ENCODE results near the gene EVL. TPM values are rescaled to one million over a fixed set of nuclear protein-coding genes. Genes with fewer than 3 reads are reported as not detected.

Gene EVL
- total and polyA plus RNA-seq, 2 donors (not counting 3 experiments of a cell fraction or from before 2014, with no cell fraction given) = 34.6 to 62.5 TPM

- Histone ChIP-seq H4K20me1 (replicated peaks; ENCODE audit: control insufficient read depth, extremely low read depth, insufficient read depth, low read length) (no peaks in the 10 kb centered on the region), H3K36me3 (ENCODE audit: control insufficient read depth in 2 of 2, extremely low read depth in 1 of 2, insufficient read depth in 2 of 2, low read length in 2 of 2) (no peaks in the 10 kb centered on the region), H3K4me3 (replicated peaks in 1 of 3; ENCODE audit: insufficient read depth in 1 of 3, low read depth in 1 of 3, low read length in 3 of 3) (no peak overlapping the region), H3K27ac (ENCODE audit: insufficient read depth, low read depth, low read length) (no peak overlapping the region), H3K9me3 (replicated peaks; ENCODE audit: control insufficient read depth, insufficient read depth, low read length) (no peaks in the 10 kb centered on the region), H3K4me1 (ENCODE audit: control insufficient read depth, extremely low read depth, insufficient read depth, low read length) (no peaks in the 10 kb centered on the region), H3K9me1 (replicated peaks; ENCODE audit: control insufficient read depth, extremely low read depth, insufficient read depth, low read length) (no peaks in the 10 kb centered on the region), H2AFZ (ENCODE audit: low read depth, low read length) (no peak overlapping the region), H3K4me2 (ENCODE audit: insufficient read depth, low read length) (no peak overlapping the region), H3K79me2 (ENCODE audit: control insufficient read depth, insufficient read depth, low read length) (no peaks in the 10 kb centered on the region), H3K9ac (replicated peaks; ENCODE audit: extremely low read depth, insufficient read depth, low read length) (no peak overlapping the region), H3K27me3 (ENCODE audit: control insufficient read depth in 2 of 2, insufficient read depth in 2 of 2, low read length in 2 of 2) (no peaks in the 10 kb centered on the region)
- BruUV-seq (replicated peaks) = no TSS peak
- DNase-seq (ENCODE audit: low read depth, low spot score) (no peak), FAIRE-seq (no peak)
- dilution Hi-C loops (cut with MboI; ENCODE audit: extremely low pct_ligation_motif_present, low sequenced_read_pairs) = no loop called here
- intact Hi-C loops (cut with micrococcal nuclease) = no loop called here
- ChIA-PET POLR2A (no interaction called here), CTCF (interaction anchor here (3.2 kb wide), 1 partner anchor 26 kb away, joined by 12 read pairs; no protein-coding TSS in a partner anchor)
- no peak for TF ChIP-seq FOS (IDR thresholded peaks at IDR 0.05; ENCODE audit: borderline replicate concordance, insufficient read depth, low read length)
- TF ChIP-seq GATA2 (IDR thresholded peaks at IDR 0.05; ENCODE audit: insufficient read depth, insufficient read length, low read depth, low read length) = no peak
- no peak for TF ChIP-seq MYC (IDR thresholded peaks at IDR 0.05; ENCODE audit: low read depth, low read length)
- TF ChIP-seq CTCF (IDR thresholded peaks at IDR 0.05; ENCODE audit: extremely low read depth in 1 of 2, insufficient read depth in 1 of 2, low read depth in 1 of 2, low read length in 2 of 2) = no peak
- no peak for TF ChIP-seq EZH2 (IDR thresholded peaks at IDR 0.05; ENCODE audit: borderline replicate concordance, low read depth, low read length, severe bottlenecking)
- no peak for TF ChIP-seq MAX (IDR thresholded peaks at IDR 0.05; ENCODE audit: insufficient read depth, insufficient read length)
- no peak for TF ChIP-seq JUN (IDR thresholded peaks at IDR 0.05; ENCODE audit: borderline replicate concordance, insufficient read depth, insufficient read length, low read depth)
- TF ChIP-seq POLR2A (IDR thresholded peaks at IDR 0.05; ENCODE audit: low read depth, low read length) = no peak
- no peak for TF ChIP-seq POLR2AphosphoS5 (IDR thresholded peaks at IDR 0.05; ENCODE audit: insufficient read depth, low read depth, low read length)
Observed at GRCh38 chr14:100114109-100114765, 49.0 kb downstream of the EVL start.

Data from endothelial cell of umbilical vein (primary cell).